Tibial artery (tissue), 4 donors: ENCODE results near the gene CD320.

Source experiments
- DNase-seq, 2 donors: peaks; one replicate each; pipeline ENCODE4 v3.0.0-alpha.2; 2019
- H3K27ac ChIP-seq, 2 donors: fragments of 200-600 bp; sonication (generic) in 1 of 2; 1 replicate in 1 of 2; 2 replicates in 1 of 2; pipeline ENCODE4 v1.5.1; 2018 to 2019; ENCODE audit warnings: mild to moderate bottlenecking in 1 of 2
- H3K27me3 ChIP-seq, 2 donors: fragments of 200-600 bp; sonication (generic) in 1 of 2; one replicate each; pipeline versions ENCODE4 v1.5.1 to v1.6.0; 2016 to 2019
- H3K36me3 ChIP-seq, 3 donors: fragments of 200-600 bp; sonication (generic) in 2 of 3; one replicate each; pipeline ENCODE4 v1.5.1; 2016 to 2019; ENCODE audit warnings: mild to moderate bottlenecking in 2 of 3
- H3K4me1 ChIP-seq, 4 donors: fragments of 200-600 bp; sonication (generic) in 2 of 4; 1 replicate in 3 of 4; 2 replicates in 1 of 4; pipeline ENCODE4 v1.5.1; 2016 to 2019
- H3K4me3 ChIP-seq, 2 donors: fragments of 200-600 bp; sonication (generic) in 1 of 2; 1 replicate in 1 of 2; 2 replicates in 1 of 2; pipeline ENCODE4 v1.5.1; 2018 to 2019; ENCODE audit warnings: mild to moderate bottlenecking in 2 of 2
- H3K9me3 ChIP-seq, 3 donors: fragments of 200-600 bp; sonication (generic) in 1 of 3; one replicate each; pipeline ENCODE4 v1.5.1; 2016 to 2019
- intact Hi-C: fragments of 100-400 bp; cut with DNase I; formaldehyde crosslinking; loops from one replicate; pipeline ENCODE4 v1.15.0; 2023; ENCODE audit warnings: low total_unique reads
- TF ChIP-seq, protein P1 (sequence below), 2 experiments: fragments of 200-600 bp in 1 of 2; fragments of 450-650 bp in 1 of 2; IDR thresholded peaks; one replicate each; pipeline ENCODE4 v1.5.1; 2017 to 2019; ENCODE audit warnings: antibody characterized with exemption in 2 of 2, mild to moderate bottlenecking in 1 of 2, moderate library complexity in 1 of 2

The CD320 gene

DNA sequence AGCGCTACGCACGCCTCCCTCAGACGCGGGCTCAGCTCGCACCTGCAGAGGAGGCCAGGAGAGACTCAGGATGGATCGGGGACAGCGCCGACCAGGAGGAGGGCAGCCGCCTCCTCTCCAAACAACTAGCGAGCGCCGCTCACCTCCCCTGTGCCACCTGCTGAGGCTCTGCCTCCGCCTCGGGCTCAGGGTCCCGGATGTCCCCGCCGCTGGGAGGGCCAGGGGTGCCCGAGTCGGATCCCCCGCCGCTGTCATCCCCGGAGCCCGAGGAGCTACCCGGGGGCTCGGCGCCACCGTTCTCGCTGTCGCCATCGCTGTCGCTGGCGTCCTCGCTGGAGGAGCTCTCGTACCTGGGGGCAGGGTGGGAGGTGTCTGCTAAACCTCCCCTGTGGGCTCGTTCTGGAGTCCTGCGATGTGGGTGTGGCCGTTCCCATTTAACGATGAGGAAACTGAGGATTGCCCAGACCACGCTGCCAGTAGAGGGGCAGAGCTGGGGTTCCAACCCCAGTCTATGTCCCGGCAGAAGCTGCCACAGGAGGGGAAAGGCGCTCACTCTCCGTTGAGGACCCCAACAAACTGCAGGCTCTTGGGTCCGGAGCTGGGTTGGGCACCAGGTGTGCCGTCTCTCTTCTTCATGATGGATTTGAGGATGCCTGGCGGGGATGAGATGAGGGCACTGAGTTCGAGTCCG, 25.8 kb upstream of the CD320 start:
- Histone ChIP-seq H3K4me3 (no peak overlapping the region), H3K36me3 (peaks cover 4 to 5% (median 4%) of the 10 kb centered on the region in 3 donors), H3K27me3 (peaks cover 0 to 24% of the 10 kb centered on the region in 2 donors), H3K9me3 (no peaks in the 10 kb centered on the region), H3K4me1 (peaks cover 0 to 25% (median 11%) of the 10 kb centered on the region in 4 donors), H3K27ac (no peak overlapping the region)
- no peak for DNase-seq
- intact Hi-C loops: no loop called here
- TF ChIP-seq, protein P1, sequence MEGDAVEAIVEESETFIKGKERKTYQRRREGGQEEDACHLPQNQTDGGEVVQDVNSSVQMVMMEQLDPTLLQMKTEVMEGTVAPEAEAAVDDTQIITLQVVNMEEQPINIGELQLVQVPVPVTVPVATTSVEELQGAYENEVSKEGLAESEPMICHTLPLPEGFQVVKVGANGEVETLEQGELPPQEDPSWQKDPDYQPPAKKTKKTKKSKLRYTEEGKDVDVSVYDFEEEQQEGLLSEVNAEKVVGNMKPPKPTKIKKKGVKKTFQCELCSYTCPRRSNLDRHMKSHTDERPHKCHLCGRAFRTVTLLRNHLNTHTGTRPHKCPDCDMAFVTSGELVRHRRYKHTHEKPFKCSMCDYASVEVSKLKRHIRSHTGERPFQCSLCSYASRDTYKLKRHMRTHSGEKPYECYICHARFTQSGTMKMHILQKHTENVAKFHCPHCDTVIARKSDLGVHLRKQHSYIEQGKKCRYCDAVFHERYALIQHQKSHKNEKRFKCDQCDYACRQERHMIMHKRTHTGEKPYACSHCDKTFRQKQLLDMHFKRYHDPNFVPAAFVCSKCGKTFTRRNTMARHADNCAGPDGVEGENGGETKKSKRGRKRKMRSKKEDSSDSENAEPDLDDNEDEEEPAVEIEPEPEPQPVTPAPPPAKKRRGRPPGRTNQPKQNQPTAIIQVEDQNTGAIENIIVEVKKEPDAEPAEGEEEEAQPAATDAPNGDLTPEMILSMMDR (IDR thresholded peaks at IDR 0.05): no peak

DNA sequence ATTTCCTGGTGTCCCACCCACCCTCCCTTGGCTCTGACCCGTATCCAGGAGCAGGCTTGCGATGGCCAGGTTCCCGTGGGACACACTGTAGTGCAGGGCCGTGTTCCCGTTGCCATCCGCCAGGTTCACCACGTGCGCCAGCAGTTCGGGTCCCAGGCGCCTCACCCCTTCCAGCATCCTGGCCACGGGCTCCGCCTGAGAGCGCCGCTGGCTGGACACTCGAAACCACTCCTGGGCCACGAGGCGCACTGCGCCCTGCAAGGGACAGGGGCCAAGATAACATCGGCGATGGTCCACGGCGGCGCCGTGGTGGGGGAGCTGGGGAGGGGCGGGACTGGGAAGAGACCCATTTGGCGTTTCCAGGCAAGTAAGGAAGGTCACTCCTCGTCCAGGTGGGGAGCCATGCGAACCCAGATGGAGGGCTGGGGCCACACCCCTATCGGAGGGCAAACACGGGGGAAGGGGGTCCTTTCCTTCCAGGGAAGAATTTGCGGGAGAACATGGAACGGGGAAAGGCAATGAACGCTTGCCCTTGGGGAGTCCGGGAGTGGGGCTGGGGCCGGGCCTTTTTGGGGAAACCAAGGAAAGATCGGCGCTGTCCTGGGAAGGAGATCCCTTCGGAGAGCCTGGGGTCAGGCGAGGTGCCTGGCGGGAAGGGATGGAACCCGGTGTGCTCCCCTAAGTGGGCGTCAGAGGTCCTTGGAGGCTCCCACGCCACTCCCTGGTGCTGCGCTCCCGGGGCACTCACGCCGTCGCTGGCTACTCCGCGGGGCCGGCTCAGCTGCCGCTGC, 25.0 kb upstream of the CD320 start:
- no peak for DNase-seq
- no peak overlapping the region for H3K27ac ChIP-seq
- H3K4me3 ChIP-seq: no peak overlapping the region
- intact Hi-C loops: no loop called here
- peaks cover 0 to 25% (median 11%) of the 10 kb centered on the region in 4 donors for H3K4me1 ChIP-seq
- TF ChIP-seq, protein P1 (IDR thresholded peaks at IDR 0.05): no peak
- H3K36me3 ChIP-seq: peaks cover 4 to 5% (median 4%) of the 10 kb centered on the region in 3 donors
- H3K27me3 ChIP-seq: peaks cover 0 to 24% of the 10 kb centered on the region in 2 donors
- H3K9me3 ChIP-seq: no peaks in the 10 kb centered on the region

DNA sequence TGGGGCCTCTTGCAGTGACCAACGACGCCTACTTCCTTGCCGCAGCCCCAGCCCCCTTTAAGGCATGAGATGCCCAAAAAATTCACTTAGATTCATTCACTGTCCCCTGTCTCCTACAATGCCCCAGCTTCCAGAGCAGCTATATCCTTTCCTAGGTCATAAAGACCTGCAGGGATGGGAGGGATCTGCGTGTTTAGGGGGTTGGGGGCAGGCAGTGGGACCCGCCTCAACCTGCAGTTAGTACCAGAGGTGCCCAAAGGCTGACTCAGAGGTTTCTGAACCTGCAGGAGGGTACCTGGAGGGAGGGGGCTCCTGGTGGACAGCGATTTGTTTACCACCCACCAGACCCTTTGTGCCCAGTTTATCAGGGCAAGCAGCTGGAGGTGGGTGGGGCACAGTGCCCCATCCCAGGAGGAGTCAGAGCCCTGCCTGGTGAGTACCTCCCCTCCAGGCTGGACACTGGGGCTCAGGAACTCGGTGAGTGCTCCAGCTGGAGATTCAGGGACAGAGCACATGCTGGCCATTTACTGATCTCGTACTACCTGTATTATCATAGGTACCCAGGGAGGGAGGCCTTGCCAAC, 23.2 kb upstream of the CD320 start:
- Histone ChIP-seq H3K27me3 (peaks cover 0 to 24% of the 10 kb centered on the region in 2 donors), H3K27ac (no peak overlapping the region), H3K4me1 (peaks cover 0 to 25% (median 11%) of the 10 kb centered on the region in 4 donors), H3K4me3 (no peak overlapping the region), H3K9me3 (no peaks in the 10 kb centered on the region), H3K36me3 (peaks cover 4 to 5% (median 4%) of the 10 kb centered on the region in 3 donors)
- intact Hi-C loops: no loop called here
- TF ChIP-seq, protein P1 (IDR thresholded peaks at IDR 0.05): no peak
- DNase-seq: no peak

DNA sequence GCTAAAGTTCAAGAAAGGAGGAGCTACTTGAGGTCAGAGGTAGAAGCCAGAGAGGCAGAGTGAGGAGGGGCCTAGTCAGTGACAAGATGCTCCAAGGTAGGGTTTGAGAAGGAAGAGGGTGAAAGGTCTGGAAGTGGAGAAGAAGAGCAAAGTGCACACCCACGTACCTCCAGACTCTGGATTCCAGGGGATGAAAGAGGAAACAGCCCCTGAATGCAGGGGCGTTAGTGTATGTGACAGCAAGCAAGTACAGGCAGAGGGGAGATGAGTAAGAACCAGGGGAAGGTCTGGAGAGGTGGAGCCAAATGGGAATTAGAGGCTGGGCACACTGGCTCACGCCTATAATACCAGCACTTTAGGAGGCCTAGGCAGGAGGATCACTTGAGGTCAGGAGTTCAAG, 21.8 kb upstream of the CD320 start:
- H3K27me3 ChIP-seq: peaks cover 0 to 15% of the 10 kb centered on the region in 2 donors
- no peak overlapping the region for H3K27ac ChIP-seq
- TF ChIP-seq, protein P1 (IDR thresholded peaks at IDR 0.05): no peak
- H3K9me3 ChIP-seq: no peaks in the 10 kb centered on the region
- DNase-seq: no peak
- no peak overlapping the region for H3K4me3 ChIP-seq
- H3K36me3 ChIP-seq: peaks cover 4 to 5% (median 4%) of the 10 kb centered on the region in 3 donors
- intact Hi-C loops: no loop called here
- H3K4me1 ChIP-seq: peaks cover 0 to 18% (median 7%) of the 10 kb centered on the region in 4 donors

DNA sequence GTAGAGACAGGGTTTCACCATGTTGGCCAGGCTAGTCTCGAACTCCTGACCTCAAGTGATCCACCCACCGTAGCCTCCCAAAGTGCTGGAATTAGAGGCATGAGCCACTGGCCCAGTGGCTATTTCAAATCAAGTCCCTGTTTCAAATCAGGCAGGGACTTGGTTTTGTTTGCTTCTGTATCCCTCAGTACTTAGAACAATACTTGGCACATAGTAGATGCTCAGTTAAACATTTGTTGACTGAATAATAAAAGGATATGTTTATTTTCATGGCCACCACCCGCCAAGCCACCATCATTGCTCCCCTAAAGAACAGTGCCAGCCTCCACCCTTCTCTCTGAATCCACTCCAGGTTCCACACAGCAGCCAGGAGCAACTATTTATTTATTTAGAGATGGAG, 17.3 kb upstream of the CD320 start:
- no peaks in the 10 kb centered on the region for H3K9me3 ChIP-seq
- intact Hi-C loops: no loop called here
- no peak for DNase-seq
- H3K4me3 ChIP-seq: no peak overlapping the region
- peaks cover 0 to 27% (median 22%) of the 10 kb centered on the region in 4 donors for H3K4me1 ChIP-seq
- TF ChIP-seq, protein P1 (IDR thresholded peaks at IDR 0.05): no peak
- no peak overlapping the region for H3K27ac ChIP-seq
- H3K27me3 ChIP-seq: no peaks in the 10 kb centered on the region
- peaks cover 0 to 28% (median 28%) of the 10 kb centered on the region in 3 donors for H3K36me3 ChIP-seq
